Endodermal cell (in vitro differentiated cells): ENCODE measurements around the gene GAPDHS. TPM values are rescaled to one million over a fixed set of nuclear protein-coding genes. Genes with fewer than 3 reads are reported as not detected.

Experiments used
- DNase-seq: peaks from one replicate; pipeline ENCODE4 v3.0.0-alpha.2; 2017
- H3K27ac ChIP-seq: 2 replicates; pipeline ENCODE4 v1.5.1; 2013; ENCODE audit warnings: mild to moderate bottlenecking, low read depth, low read length, moderate library complexity
- H3K27me3 ChIP-seq: 2 replicates; pipeline ENCODE4 v1.6.1; 2013; ENCODE audit warnings: mild to moderate bottlenecking, low read length, moderate library complexity; ENCODE audit not compliant: insufficient read depth, control insufficient read depth, poor library complexity, severe bottlenecking
- H3K36me3 ChIP-seq: 2 replicates; pipeline ENCODE4 v1.7.0; 2013; ENCODE audit warnings: mild to moderate bottlenecking, low read length, moderate library complexity; ENCODE audit not compliant: control insufficient read depth, insufficient read depth
- H3K4me1 ChIP-seq: one replicate; pipeline ENCODE4 v1.7.0; 2013; ENCODE audit warnings: low read length; ENCODE audit not compliant: control insufficient read depth, insufficient read depth
- H3K4me3 ChIP-seq: 2 replicates; pipeline ENCODE4 v1.5.1; 2013; ENCODE audit warnings: mild to moderate bottlenecking, low read length, moderate library complexity
- H3K9ac ChIP-seq: 2 replicates; pipeline ENCODE4 v1.6.1; 2013; ENCODE audit warnings: mild to moderate bottlenecking, low read length, moderate library complexity; ENCODE audit not compliant: poor library complexity, severe bottlenecking; ENCODE audit errors: extremely low read depth
- H3K9me3 ChIP-seq: 2 replicates; pipeline ENCODE4 v1.6.1; 2013; ENCODE audit warnings: mild to moderate bottlenecking, low read length, moderate library complexity; ENCODE audit not compliant: control insufficient read depth
- H3K27ac Mint-ChIP-seq: 2 replicates; pipeline ENCODE4 v1.8.0; 2020; ENCODE audit warnings: mixed read lengths
- H3K27me3 Mint-ChIP-seq: 2 replicates; pipeline ENCODE4 v1.8.0; 2021; ENCODE audit warnings: mild to moderate bottlenecking, mixed read lengths; ENCODE audit not compliant: insufficient read depth
- H3K36me3 Mint-ChIP-seq: 2 replicates; pipeline ENCODE4 v1.8.0; 2020; ENCODE audit warnings: low read depth, mixed read lengths
- H3K4me1 Mint-ChIP-seq: 2 replicates; pipeline ENCODE4 v1.8.0; 2020; ENCODE audit warnings: mixed read lengths
- H3K4me3 Mint-ChIP-seq: 2 replicates; pipeline ENCODE4 v1.8.0; 2020; ENCODE audit warnings: mild to moderate bottlenecking, moderate library complexity, mixed read lengths
- H3K9me3 Mint-ChIP-seq: 2 replicates; pipeline ENCODE4 v1.8.0; 2020; ENCODE audit warnings: mild to moderate bottlenecking, mixed read lengths
- CTCF ChIP-seq: fragments of 200-600 bp; sonication (generic); conservative IDR thresholded peaks from 2 replicates; pipeline ENCODE4 v1.5.0; 2021; ENCODE audit warnings: antibody characterized with exemption, mild to moderate bottlenecking
- WGBS, 2 experiments: methylation state at CpG; one replicate each; pipeline versions ENCODE4 v1.1.5 to v1.1.7; 2013; ENCODE audit warnings: missing lambda C conversion rate in 2 of 2, mixed read lengths in 1 of 2; ENCODE audit not compliant: insufficient coverage in 1 of 2, insufficient read length in 1 of 2; 5-methylcytosine and 5-hydroxymethylcytosine counted together
- total RNA-seq, 2 donors: library from RNA; stranded (reverse); fragmentation: NEBNext Ultra II Directional in 1 of 2; extraction: Animal tissue kit (Norgen Biotek cat#: 25700) in 1 of 2; gene quantifications; 2 replicates in 1 of 2; 3 replicates in 1 of 2; pipeline ENCODE4 v1.2.1, GENCODE V29; 2021

GAPDHS gene
- total RNA-seq, 2 donors from 2014 or later: not detected

DNA sequence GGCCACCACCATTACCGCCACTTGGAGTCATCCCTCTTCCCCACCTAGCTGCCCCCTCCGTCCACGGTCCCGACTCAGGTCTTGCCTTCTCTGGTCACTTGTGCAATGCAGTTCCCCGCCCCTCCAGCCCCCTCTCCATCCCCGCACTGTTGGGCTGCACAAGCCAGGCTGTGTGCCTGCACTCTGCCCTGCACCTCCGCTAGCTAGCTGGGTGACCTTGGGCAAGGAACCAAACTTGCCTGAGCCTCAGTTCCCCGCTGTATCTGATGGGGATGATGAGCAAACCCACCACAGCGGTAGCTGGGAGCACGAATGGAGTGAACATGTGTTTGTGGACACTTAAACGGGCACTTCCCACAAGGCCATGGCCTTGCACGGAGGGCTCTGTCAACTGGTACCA is 6.6 kb downstream of the GAPDHS start:
- no peak for DNase-seq

GRCh38 chr19:35540356-35540927 is 7.2 kb downstream of the GAPDHS start:
- no peak overlapping the region for H3K27ac Mint-ChIP-seq
- TF ChIP-seq CTCF: no peak
- Histone ChIP-seq H3K27ac (no peak overlapping the region), H3K36me3 (peaks cover 16% of the 10 kb centered on the region), H3K9ac (no peak overlapping the region), H3K4me3 (no peak overlapping the region), H3K9me3 (no peaks in the 10 kb centered on the region), H3K4me1 (no peaks in the 10 kb centered on the region), H3K27me3 (no peaks in the 10 kb centered on the region)
- 91 to 92% methylated on average over 6 to 7 of the region's 7 CpGs for WGBS, 2 experiments
- no peak overlapping the region for H3K4me3 Mint-ChIP-seq
- H3K4me1 Mint-ChIP-seq: peaks cover 16% of the 10 kb centered on the region
- no peak for DNase-seq
- no peaks in the 10 kb centered on the region for H3K27me3 Mint-ChIP-seq
- peaks cover 33% of the 10 kb centered on the region for H3K36me3 Mint-ChIP-seq
- H3K9me3 Mint-ChIP-seq: no peaks in the 10 kb centered on the region

More for the DNA sequence above, 6.6 kb downstream of the GAPDHS start:
- Mint-ChIP-seq H3K27ac (no peak overlapping the region), H3K27me3 (no peaks in the 10 kb centered on the region), H3K4me3 (no peak overlapping the region), H3K36me3 (peaks cover 33% of the 10 kb centered on the region), H3K9me3 (no peaks in the 10 kb centered on the region), H3K4me1 (peaks cover 19% of the 10 kb centered on the region)
- Histone ChIP-seq H3K9ac (no peak overlapping the region), H3K27ac (no peak overlapping the region), H3K27me3 (no peaks in the 10 kb centered on the region), H3K9me3 (no peaks in the 10 kb centered on the region), H3K4me1 (no peaks in the 10 kb centered on the region), H3K4me3 (no peak overlapping the region), H3K36me3 (peaks cover 16% of the 10 kb centered on the region)
- WGBS, 2 experiments: 92 to 95% methylated on average over 11 to 12 of the region's 12 CpGs
- TF ChIP-seq CTCF: no peak

GRCh38 chr19:35542209-35542608 is 9.0 kb downstream of the GAPDHS start:
- Mint-ChIP-seq H3K36me3 (peaks cover 39% of the 10 kb centered on the region), H3K27me3 (no peaks in the 10 kb centered on the region), H3K27ac (no peak overlapping the region), H3K4me1 (peaks cover 16% of the 10 kb centered on the region), H3K9me3 (no peaks in the 10 kb centered on the region), H3K4me3 (no peak overlapping the region)
- Histone ChIP-seq H3K27me3 (no peaks in the 10 kb centered on the region), H3K4me3 (no peak overlapping the region), H3K4me1 (peaks cover 10% of the 10 kb centered on the region), H3K27ac (no peak overlapping the region), H3K9ac (no peak overlapping the region), H3K36me3 (peaks cover 21% of the 10 kb centered on the region), H3K9me3 (no peaks in the 10 kb centered on the region)
- 93 to 100% methylated on average over 3 to 11 of the region's 11 CpGs for WGBS, 2 experiments
- DNase-seq: no peak
- TF ChIP-seq CTCF: no peak
